Sigmoid colon (tissue), 7 donors: ENCODE measurements around the gene COG5. TPM values are rescaled to one million over a fixed set of nuclear protein-coding genes. Genes with fewer than 3 reads are reported as not detected.
"Not testable (repeated sequence)": the region's sequence is repeated elsewhere in the genome, so short reads cannot be mapped to it uniquely, and the experiment has no call there.

Source experiments
- DNase-seq: peaks from one replicate; pipeline ENCODE4 v3.0.0-alpha.2; 2019
- H3K27ac ChIP-seq, 4 donors: fragments of 200-600 bp; sonication (generic); one replicate each; pipeline ENCODE4 v1.5.1; 2016 to 2019; ENCODE audit warnings: mild to moderate bottlenecking in 1 of 4
- H3K27me3 ChIP-seq, 3 donors: fragments of 200-600 bp; sonication (generic); one replicate each; pipeline ENCODE4 v1.5.1; 2019; ENCODE audit warnings: mild to moderate bottlenecking in 1 of 3
- H3K36me3 ChIP-seq, 4 donors: fragments of 200-600 bp; sonication (generic); one replicate each; pipeline ENCODE4 v1.5.1; 2016 to 2019
- H3K4me1 ChIP-seq, 4 donors: fragments of 200-600 bp; sonication (generic); one replicate each; pipeline ENCODE4 v1.5.1; 2017 to 2019
- H3K4me3 ChIP-seq, 4 donors: fragments of 200-600 bp; sonication (generic); one replicate each; pipeline ENCODE4 v1.5.1; 2017 to 2019; ENCODE audit warnings: mild to moderate bottlenecking in 2 of 4, moderate library complexity in 1 of 4
- H3K9me3 ChIP-seq, 4 donors: fragments of 200-600 bp in 3 of 4; sonication (generic) in 3 of 4; one replicate each; pipeline versions ENCODE4 v1.5.1 to v1.6.1; 2013 to 2019
- EP300 ChIP-seq, 4 donors: sonication (generic); formaldehyde crosslinking; IDR thresholded peaks; one replicate each; pipeline ENCODE4 v1.6.1; 2017; ENCODE audit warnings: antibody characterized with exemption in 4 of 4
- POLR2A ChIP-seq, 2 donors: fragments of 450-650 bp; IDR thresholded peaks; one replicate each; pipeline ENCODE4 v1.6.1; 2016; ENCODE audit warnings: antibody characterized with exemption in 2 of 2, mild to moderate bottlenecking in 2 of 2, moderate library complexity in 2 of 2
- POLR2AphosphoS5 ChIP-seq, 4 donors: sonication (generic); formaldehyde crosslinking; IDR thresholded peaks; one replicate each; pipeline ENCODE4 v1.6.1; 2017; ENCODE audit warnings: antibody characterized with exemption in 4 of 4
- WGBS, 2 donors: extraction: QIAGEN DNeasy Blood & Tissue Kit; methylation state at CpG; one replicate each; pipeline ENCODE4 v1.1.7; 2013; 5-methylcytosine and 5-hydroxymethylcytosine counted together
- intact Hi-C: fragments of 100-400 bp; cut with DNase I; formaldehyde crosslinking; loops from one replicate; pipeline ENCODE4 v1.15.1; 2023
- polyA plus RNA-seq, 3 donors: library from polyadenylated mRNA; stranded (reverse); fragments of 200-250 nt; gene quantifications; one replicate each; pipeline ENCODE4 v1.2.3, GENCODE V29; 2013
- total RNA-seq, 4 donors: library from RNA; depleted of rRNA; stranded (reverse); fragments of >200 nt; gene quantifications; one replicate each; pipeline ENCODE4 v1.1.0, GENCODE V29; 2016
- TF ChIP-seq, protein P1 (sequence below), 4 experiments: fragments of 450-650 bp in 3 of 4; fragments of 200-600 bp in 1 of 4; IDR thresholded peaks; one replicate each; pipeline ENCODE4 v1.5.1; 2016 to 2019; ENCODE audit warnings: antibody characterized with exemption in 4 of 4, mild to moderate bottlenecking in 3 of 4, moderate library complexity in 2 of 4
- donor health status: healthy with polysubstance abuse.
- donor health status: Bipolar disorder and iron deficiency.
- donor health status: healthy.

Gene COG5
- total and polyA plus RNA-seq, 7 donors: 11.0 to 73.4 (median 27.6) TPM

DNA sequence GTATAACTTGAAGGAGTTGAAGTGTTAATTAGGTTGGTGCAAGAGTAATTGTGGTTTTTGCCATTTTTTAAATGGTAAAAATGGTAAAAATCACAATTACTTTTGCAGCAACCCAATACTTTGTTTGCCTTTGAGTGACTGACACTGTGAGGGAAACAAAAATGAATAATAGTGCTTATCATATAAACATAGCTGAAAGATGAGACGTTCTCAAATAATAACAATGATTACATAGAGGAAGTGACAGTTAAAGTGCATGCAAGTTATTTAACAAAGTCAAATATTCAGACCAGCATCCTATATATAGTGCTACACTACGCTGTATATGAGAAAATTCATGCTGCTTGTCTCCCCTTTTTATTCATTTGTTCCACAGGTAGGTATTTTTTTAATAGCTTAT, 399.6 kb downstream of the COG5 start:
- no peaks in the 10 kb centered on the region for H3K9me3 ChIP-seq
- H3K36me3 ChIP-seq: no peaks in the 10 kb centered on the region
- H3K27me3 ChIP-seq: no peaks in the 10 kb centered on the region
- H3K4me3 ChIP-seq: no peak overlapping the region
- no peak overlapping the region for H3K27ac ChIP-seq
- intact Hi-C loops: loop anchor here (10.0 kb wide), 4 partner anchors 401 to 989 kb away; partner anchors contain the start of genes COG5, DLD and DUS4L
- 50 to 74% methylated on average over 2 of the region's 2 CpGs for WGBS, 2 donors
- DNase-seq: no peak
- TF ChIP-seq POLR2AphosphoS5 (IDR thresholded peaks at IDR 0.05): no peak
- no peak for TF ChIP-seq EP300 (IDR thresholded peaks at IDR 0.05)
- TF ChIP-seq, protein P1, sequence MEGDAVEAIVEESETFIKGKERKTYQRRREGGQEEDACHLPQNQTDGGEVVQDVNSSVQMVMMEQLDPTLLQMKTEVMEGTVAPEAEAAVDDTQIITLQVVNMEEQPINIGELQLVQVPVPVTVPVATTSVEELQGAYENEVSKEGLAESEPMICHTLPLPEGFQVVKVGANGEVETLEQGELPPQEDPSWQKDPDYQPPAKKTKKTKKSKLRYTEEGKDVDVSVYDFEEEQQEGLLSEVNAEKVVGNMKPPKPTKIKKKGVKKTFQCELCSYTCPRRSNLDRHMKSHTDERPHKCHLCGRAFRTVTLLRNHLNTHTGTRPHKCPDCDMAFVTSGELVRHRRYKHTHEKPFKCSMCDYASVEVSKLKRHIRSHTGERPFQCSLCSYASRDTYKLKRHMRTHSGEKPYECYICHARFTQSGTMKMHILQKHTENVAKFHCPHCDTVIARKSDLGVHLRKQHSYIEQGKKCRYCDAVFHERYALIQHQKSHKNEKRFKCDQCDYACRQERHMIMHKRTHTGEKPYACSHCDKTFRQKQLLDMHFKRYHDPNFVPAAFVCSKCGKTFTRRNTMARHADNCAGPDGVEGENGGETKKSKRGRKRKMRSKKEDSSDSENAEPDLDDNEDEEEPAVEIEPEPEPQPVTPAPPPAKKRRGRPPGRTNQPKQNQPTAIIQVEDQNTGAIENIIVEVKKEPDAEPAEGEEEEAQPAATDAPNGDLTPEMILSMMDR (IDR thresholded peaks at IDR 0.05): no peak
- TF ChIP-seq POLR2A (IDR thresholded peaks at IDR 0.05): no peak
- H3K4me1 ChIP-seq: peaks cover 0 to 8% (median 0%) of the 10 kb centered on the region in 4 donors

GRCh38 chr7:107162475-107162874, 401.2 kb downstream of the COG5 start:
- DNase-seq: no peak
- H3K9me3 ChIP-seq: no peaks in the 10 kb centered on the region
- no peak for TF ChIP-seq POLR2A (IDR thresholded peaks at IDR 0.05)
- no peak overlapping the region for H3K27ac ChIP-seq
- intact Hi-C loops: loop anchor here (10.0 kb wide), 4 partner anchors 402 to 988 kb away; partner anchors contain the start of genes COG5, DLD and DUS4L
- 75 to 83% methylated on average over 5 of the region's 5 CpGs for WGBS, 2 donors
- H3K4me3 ChIP-seq: no peak overlapping the region
- peaks cover 0 to 8% (median 0%) of the 10 kb centered on the region in 4 donors for H3K4me1 ChIP-seq
- no peaks in the 10 kb centered on the region for H3K27me3 ChIP-seq
- no peaks in the 10 kb centered on the region for H3K36me3 ChIP-seq

- no peak for DNase-seq
- WGBS, 2 donors: 84 to 85% methylated on average over 3 of the region's 3 CpGs
- intact Hi-C loops: loop anchor here (10.0 kb wide), 4 partner anchors 403 to 987 kb away; partner anchors contain the start of genes COG5, DLD and DUS4L
- Histone ChIP-seq H3K36me3 (no peaks in the 10 kb centered on the region), H3K4me3 (no peak overlapping the region), H3K27ac (no peak overlapping the region), H3K4me1 (no peaks in the 10 kb centered on the region), H3K9me3 (no peaks in the 10 kb centered on the region), H3K27me3 (no peaks in the 10 kb centered on the region)
- no peak for TF ChIP-seq POLR2A (IDR thresholded peaks at IDR 0.05)
- TF ChIP-seq POLR2AphosphoS5 (IDR thresholded peaks at IDR 0.05): no peak
- no peak for TF ChIP-seq EP300 (IDR thresholded peaks at IDR 0.05)
- TF ChIP-seq, protein P1 (IDR thresholded peaks at IDR 0.05): no peak
Observed at GRCh38 chr7:107161415-107161814, 402.3 kb downstream of the COG5 start.

GRCh38 chr7:107160389-107160788, 403.3 kb downstream of the COG5 start:
- no peak for TF ChIP-seq EP300 (IDR thresholded peaks at IDR 0.05)
- Histone ChIP-seq H3K36me3 (no peaks in the 10 kb centered on the region), H3K27me3 (no peaks in the 10 kb centered on the region), H3K9me3 (no peaks in the 10 kb centered on the region), H3K4me1 (no peaks in the 10 kb centered on the region), H3K4me3 (no peak overlapping the region), H3K27ac (no peak overlapping the region)
- DNase-seq: no peak
- intact Hi-C loops: loop anchor here (10.0 kb wide), 4 partner anchors 404 to 986 kb away; partner anchors contain the start of genes COG5, DLD and DUS4L
- 86 to 88% methylated on average over 2 of the region's 2 CpGs for WGBS, 2 donors

GRCh38 chr7:107158028-107158427, 405.7 kb downstream of the COG5 start:
- DNase-seq: no peak
- Histone ChIP-seq H3K27me3 (no peaks in the 10 kb centered on the region), H3K4me3 (no peak overlapping the region), H3K4me1 (no peaks in the 10 kb centered on the region), H3K36me3 (no peaks in the 10 kb centered on the region), H3K9me3 (no peaks in the 10 kb centered on the region), H3K27ac (no peak overlapping the region)
- intact Hi-C loops: no loop called here
- TF ChIP-seq POLR2A (IDR thresholded peaks at IDR 0.05): no peak
- no peak for TF ChIP-seq POLR2AphosphoS5 (IDR thresholded peaks at IDR 0.05)
- TF ChIP-seq, protein P1 (IDR thresholded peaks at IDR 0.05): no peak
- TF ChIP-seq EP300 (IDR thresholded peaks at IDR 0.05): no peak
- WGBS, 2 donors: 82 to 87% methylated on average over 2 of the region's 2 CpGs

GRCh38 chr7:107157091-107157490, 406.6 kb downstream of the COG5 start:
- intact Hi-C loops: no loop called here
- no peak for DNase-seq
- Histone ChIP-seq H3K27ac (no peak overlapping the region), H3K9me3 (no peaks in the 10 kb centered on the region), H3K36me3 (no peaks in the 10 kb centered on the region), H3K4me3 (no peak overlapping the region), H3K4me1 (no peaks in the 10 kb centered on the region), H3K27me3 (no peaks in the 10 kb centered on the region)
- 94 to 95% methylated on average over 7 of the region's 7 CpGs for WGBS, 2 donors
- TF ChIP-seq, protein P1 (IDR thresholded peaks at IDR 0.05): no peak
- TF ChIP-seq POLR2A (IDR thresholded peaks at IDR 0.05) (no peak), EP300 (IDR thresholded peaks at IDR 0.05) (no peak), POLR2AphosphoS5 (IDR thresholded peaks at IDR 0.05) (no peak)

DNA sequence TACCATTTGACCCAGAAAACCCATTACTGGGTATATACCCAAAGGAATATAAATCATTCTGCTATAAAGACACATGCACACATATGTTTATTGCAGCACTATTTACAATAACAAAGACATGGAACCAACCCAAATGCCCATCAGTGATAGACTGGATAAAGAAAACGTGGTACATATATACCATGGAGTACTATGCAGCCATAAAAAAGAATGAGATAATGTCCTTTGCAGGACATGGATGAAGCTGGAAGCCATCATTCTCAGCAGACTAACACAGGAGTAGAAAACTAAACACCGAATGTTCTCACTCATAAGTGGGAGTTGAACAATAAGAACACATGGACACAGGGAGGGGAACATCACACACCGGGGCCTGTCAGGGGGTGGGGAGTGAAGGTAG, 408.0 kb downstream of the COG5 start:
- H3K27me3 ChIP-seq, intact Hi-C loops, H3K4me1 ChIP-seq, DNase-seq, H3K4me3 ChIP-seq, H3K36me3 ChIP-seq, H3K9me3 ChIP-seq, H3K27ac ChIP-seq: not testable (repeated sequence)
- 89 to 97% methylated on average over 3 of the region's 3 CpGs for WGBS, 2 donors
